ENCODE data around the gene COL18A1. TPM values are rescaled to one million over a fixed set of nuclear protein-coding genes. Genes with fewer than 3 reads are reported as not detected.

The COL18A1 gene
- total and polyA plus RNA-seq, 2 donors (not counting 1 experiment from before 2014, with no cell fraction given) = 15.6 to 24.7 TPM

GRCh38 chr21:45489722-45489982, 84.7 kb downstream of the COL18A1 start:
- Histone ChIP-seq H3K27ac (ENCODE audit: low read length in 2 of 2) (no peak overlapping the region), H2AFZ (ENCODE audit: insufficient read depth, low read depth, low read length, poor library complexity, severe bottlenecking) (no peak overlapping the region), H3K9me3 (ENCODE audit: control extremely low read depth in 1 of 3, control insufficient read depth in 2 of 3, insufficient read depth in 1 of 3, low read length in 2 of 3) (no peaks in the 10 kb centered on the region), H4K20me1 (ENCODE audit: control insufficient read depth, insufficient read depth, low read length, poor library complexity, severe bottlenecking) (no peaks in the 10 kb centered on the region), H3K79me2 (ENCODE audit: control insufficient read depth, insufficient read depth, low read length) (no peaks in the 10 kb centered on the region), H3K9ac (ENCODE audit: low read length) (no peak overlapping the region), H3K27me3 (replicated peaks in 1 of 4; ENCODE audit: control extremely low read depth in 1 of 4, control insufficient read depth in 3 of 4, insufficient read depth in 4 of 4, low read length in 3 of 4) (peaks cover 0 to 3% (median 0%) of the 10 kb centered on the region in 4 experiments), H3K4me1 (ENCODE audit: control insufficient read depth in 2 of 2, insufficient read depth in 2 of 2, low read length in 2 of 2) (no peaks in the 10 kb centered on the region), H3K4me3 (ENCODE audit: control extremely low read depth in 1 of 5, extremely low read depth in 1 of 5, insufficient read depth in 1 of 5, low read depth in 2 of 5, low read length in 4 of 5) (no peak overlapping the region), H3K4me2 (replicated peaks; ENCODE audit: low read depth, low read length, poor library complexity, severe bottlenecking) (no peak overlapping the region), H3K36me3 (replicated peaks in 1 of 2; ENCODE audit: control extremely low read depth in 1 of 2, control insufficient read depth in 1 of 2, extremely low read depth in 1 of 2, insufficient read depth in 2 of 2, low read length in 1 of 2) (no peaks in the 10 kb centered on the region)
- no peak for TF ChIP-seq EZH2 (IDR thresholded peaks at IDR 0.05; ENCODE audit: borderline replicate concordance, insufficient read depth, low read depth, low read length, poor library complexity, severe bottlenecking)
- no peak for TF ChIP-seq CTCF (IDR thresholded peaks at IDR 0.05)
- H3K27me3 Mint-ChIP-seq = no peaks in the 10 kb centered on the region
- H3K9me3 Mint-ChIP-seq (ENCODE audit: insufficient read depth) = no peaks in the 10 kb centered on the region
- H3K4me1 Mint-ChIP-seq = no peaks in the 10 kb centered on the region
- intact Hi-C loops (cut with micrococcal nuclease) = no loop called here
- H3K4me3 Mint-ChIP-seq = no peak overlapping the region
- no peak for DNase-seq
- ChIA-PET CTCF (no interaction called here), POLR2A (no interaction called here)
- no peak for ATAC-seq (ENCODE audit: low read depth)
- 65% methylated on average over 4 of the region's 9 CpGs for WGBS (ENCODE audit: insufficient coverage)
- no peak overlapping the region for H3K27ac Mint-ChIP-seq

GRCh38 chr21:45490049-45490731, 85.2 kb downstream of the COL18A1 start:
- H3K4me1 Mint-ChIP-seq = no peaks in the 10 kb centered on the region
- intact Hi-C loops (cut with micrococcal nuclease) = no loop called here
- no peak for ATAC-seq (ENCODE audit: low read depth)
- H3K27me3 ChIP-seq (replicated peaks in 1 of 4; ENCODE audit: control extremely low read depth in 1 of 4, control insufficient read depth in 3 of 4, insufficient read depth in 4 of 4, low read length in 3 of 4) = peaks cover 0 to 3% (median 0%) of the 10 kb centered on the region in 4 experiments
- H4K20me1 ChIP-seq (ENCODE audit: control insufficient read depth, insufficient read depth, low read length, poor library complexity, severe bottlenecking) = no peaks in the 10 kb centered on the region
- WGBS (ENCODE audit: insufficient coverage) = 92% methylated on average over 26 of the region's 29 CpGs
- H3K4me3 Mint-ChIP-seq = no peak overlapping the region
- H3K9ac ChIP-seq (ENCODE audit: low read length) = no peak overlapping the region
- no peaks in the 10 kb centered on the region for H3K4me1 ChIP-seq (ENCODE audit: control insufficient read depth in 2 of 2, insufficient read depth in 2 of 2, low read length in 2 of 2)
- H3K9me3 ChIP-seq (ENCODE audit: control extremely low read depth in 1 of 3, control insufficient read depth in 2 of 3, insufficient read depth in 1 of 3, low read length in 2 of 3) = no peaks in the 10 kb centered on the region
- H3K79me2 ChIP-seq (ENCODE audit: control insufficient read depth, insufficient read depth, low read length) = no peaks in the 10 kb centered on the region
- H3K4me2 ChIP-seq (replicated peaks; ENCODE audit: low read depth, low read length, poor library complexity, severe bottlenecking) = no peak overlapping the region
- no peaks in the 10 kb centered on the region for H3K27me3 Mint-ChIP-seq
- DNase-seq = no peak
- no peaks in the 10 kb centered on the region for H3K36me3 ChIP-seq (replicated peaks in 1 of 2; ENCODE audit: control extremely low read depth in 1 of 2, control insufficient read depth in 1 of 2, extremely low read depth in 1 of 2, insufficient read depth in 2 of 2, low read length in 1 of 2)
- ChIA-PET CTCF (no interaction called here), POLR2A (no interaction called here)
- no peaks in the 10 kb centered on the region for H3K9me3 Mint-ChIP-seq (ENCODE audit: insufficient read depth)
- no peak overlapping the region for H2AFZ ChIP-seq (ENCODE audit: insufficient read depth, low read depth, low read length, poor library complexity, severe bottlenecking)
- no peak overlapping the region for H3K4me3 ChIP-seq (ENCODE audit: control extremely low read depth in 1 of 5, extremely low read depth in 1 of 5, insufficient read depth in 1 of 5, low read depth in 2 of 5, low read length in 4 of 5)
- H3K27ac Mint-ChIP-seq = no peak overlapping the region
- TF ChIP-seq EZH2 (IDR thresholded peaks at IDR 0.05; ENCODE audit: borderline replicate concordance, insufficient read depth, low read depth, low read length, poor library complexity, severe bottlenecking) (no peak), CTCF (IDR thresholded peaks at IDR 0.05) (no peak)
- no peak overlapping the region for H3K27ac ChIP-seq (ENCODE audit: low read length in 2 of 2)
